Muscle of leg (tissue), 11 donors: ENCODE results near the gene CCDC136. TPM values are rescaled to one million over a fixed set of nuclear protein-coding genes. Genes with fewer than 3 reads are reported as not detected.

Experiments used
- DNase-seq: peaks from one replicate; pipeline ENCODE4 v3.0.0; 2013
- H3K27ac ChIP-seq: one replicate; pipeline ENCODE4 v1.5.1; 2013; ENCODE audit warnings: mild to moderate bottlenecking, low read length, control low read depth
- H3K27me3 ChIP-seq: one replicate; pipeline ENCODE4 v1.6.1; 2013; ENCODE audit warnings: low read length; ENCODE audit not compliant: control insufficient read depth, insufficient read depth
- H3K36me3 ChIP-seq: one replicate; pipeline ENCODE4 v1.6.1; 2013; ENCODE audit warnings: low read length; ENCODE audit not compliant: control insufficient read depth, insufficient read depth
- H3K4me1 ChIP-seq: one replicate; pipeline ENCODE4 v1.6.1; 2013; ENCODE audit warnings: low read length; ENCODE audit not compliant: control insufficient read depth, insufficient read depth
- H3K4me3 ChIP-seq: one replicate; pipeline ENCODE4 v1.5.1; 2013; ENCODE audit warnings: low read length, control low read depth
- H3K9me3 ChIP-seq: replicated peaks from 2 replicates; pipeline ENCODE4 v1.6.1; 2013; ENCODE audit warnings: low read depth, low read length; ENCODE audit not compliant: control insufficient read depth
- WGBS: methylation state at CpG from one replicate; pipeline ENCODE4 v1.1.5; 2013; ENCODE audit warnings: missing lambda C conversion rate; ENCODE audit not compliant: insufficient coverage; 5-methylcytosine and 5-hydroxymethylcytosine counted together
- polyA plus RNA-seq, 8 donors: library from polyadenylated mRNA; unstranded; fragments of 120-200 nt; gene quantifications; one replicate each; pipeline versions ENCODE4 v1.2.1 to v1.2.3, GENCODE V29; 2013; ENCODE audit warnings: inconsistent platforms in 1 of 8, low replicate concordance in 1 of 8; ENCODE audit not compliant: insufficient read length in 8 of 8, insufficient read depth in 1 of 8
- total RNA-seq: library from RNA; stranded (reverse); fragments of 120-200 nt; gene quantifications from one replicate; pipeline ENCODE4 v1.2.4, GENCODE V29; 2013

The CCDC136 gene
- total and polyA plus RNA-seq, 9 donors, result 10.7 to 21.5 (median 16.4) TPM

GRCh38 chr7:128830231-128831177, 38.7 kb downstream of the CCDC136 start, which contains the start of gene FLNC:
Gene FLNC, plus strand, starts transcription at chr7:128830406. Its CDS starts 232 bp downstream, at chr7:128830638.
- no peaks in the 10 kb centered on the region for H3K9me3 ChIP-seq
- peak; percentile 90 for DNase-seq
- peak within 1 kb of the TSS; percentile 98 for H3K27ac ChIP-seq
- peak within 1 kb of the TSS; percentile 97 for H3K4me3 ChIP-seq
- H3K36me3 ChIP-seq, result peaks cover 15% of the 10 kb centered on the region
- under 1% methylated on average over 99 of the region's 109 CpGs for WGBS
- H3K4me1 ChIP-seq, result peaks cover 72% of the 10 kb centered on the region
- peaks cover 18% of the 10 kb centered on the region for H3K27me3 ChIP-seq

- peak overlapping the region; percentile 98 for H3K27ac ChIP-seq
- peak; percentile 95 for DNase-seq
- H3K27me3 ChIP-seq, result peaks cover 18% of the 10 kb centered on the region
- peaks cover 79% of the 10 kb centered on the region for H3K4me1 ChIP-seq
- H3K36me3 ChIP-seq, result peaks cover 22% of the 10 kb centered on the region
- no peaks in the 10 kb centered on the region for H3K9me3 ChIP-seq
- H3K4me3 ChIP-seq, result peak overlapping the region; percentile 97
- under 1% methylated on average over 25 of the region's 33 CpGs for WGBS
Measured at GRCh38 chr7:128831178-128831993, 39.6 kb downstream of the CCDC136 start.

- DNase-seq, result peak; percentile 96
- 0% methylated on average over 5 of the region's 22 CpGs for WGBS
- Histone ChIP-seq H3K4me3 (peak overlapping the region; percentile 97), H3K27ac (peak overlapping the region; percentile 98), H3K9me3 (no peaks in the 10 kb centered on the region), H3K4me1 (peaks cover 79% of the 10 kb centered on the region), H3K27me3 (peaks cover 18% of the 10 kb centered on the region), H3K36me3 (peaks cover 30% of the 10 kb centered on the region)
Measured at GRCh38 chr7:128831994-128832879, 40.5 kb downstream of the CCDC136 start.

GRCh38 chr7:128832880-128833147, 41.0 kb downstream of the CCDC136 start:
- Histone ChIP-seq H3K27me3 (peaks cover 18% of the 10 kb centered on the region), H3K4me3 (peak overlapping the region; percentile 97), H3K27ac (peak overlapping the region; percentile 98), H3K4me1 (peaks cover 79% of the 10 kb centered on the region), H3K36me3 (peaks cover 36% of the 10 kb centered on the region), H3K9me3 (no peaks in the 10 kb centered on the region)
- DNase-seq, result no peak
- no CpG with 5 or more reads among the region's 2 CpGs for WGBS

GRCh38 chr7:128833148-128833945, 41.6 kb downstream of the CCDC136 start:
- peaks cover 41% of the 10 kb centered on the region for H3K36me3 ChIP-seq
- 2% methylated on average over 6 of the region's 13 CpGs for WGBS
- H3K9me3 ChIP-seq, result no peaks in the 10 kb centered on the region
- peaks cover 18% of the 10 kb centered on the region for H3K27me3 ChIP-seq
- H3K27ac ChIP-seq, result peak overlapping the region; percentile 98
- H3K4me1 ChIP-seq, result peaks cover 78% of the 10 kb centered on the region
- peak overlapping the region; percentile 97 for H3K4me3 ChIP-seq
- DNase-seq, result peak; percentile 99

GRCh38 chr7:128833946-128834325, 42.2 kb downstream of the CCDC136 start:
- DNase-seq, result peak; percentile 93
- Histone ChIP-seq H3K4me1 (peaks cover 77% of the 10 kb centered on the region), H3K4me3 (peak overlapping the region; percentile 97), H3K27ac (peak overlapping the region; percentile 98), H3K9me3 (no peaks in the 10 kb centered on the region), H3K36me3 (peaks cover 47% of the 10 kb centered on the region), H3K27me3 (peaks cover 18% of the 10 kb centered on the region)
- no CpG with 5 or more reads among the region's 4 CpGs for WGBS

- Histone ChIP-seq H3K4me1 (peaks cover 71% of the 10 kb centered on the region), H3K9me3 (no peaks in the 10 kb centered on the region), H3K4me3 (no peak overlapping the region), H3K27ac (peak overlapping the region; percentile 98), H3K27me3 (peaks cover 11% of the 10 kb centered on the region), H3K36me3 (peaks cover 61% of the 10 kb centered on the region)
- DNase-seq, result no peak
- WGBS, result 80% methylated on average over 11 of the region's 16 CpGs
Measured at GRCh38 chr7:128835231-128835751, 43.5 kb downstream of the CCDC136 start.

GRCh38 chr7:128835790-128836641, 44.2 kb downstream of the CCDC136 start:
- no peaks in the 10 kb centered on the region for H3K9me3 ChIP-seq
- H3K36me3 ChIP-seq, result peaks cover 68% of the 10 kb centered on the region
- H3K27ac ChIP-seq, result peak overlapping the region; percentile 98
- peaks cover 71% of the 10 kb centered on the region for H3K4me1 ChIP-seq
- peaks cover 7% of the 10 kb centered on the region for H3K27me3 ChIP-seq
- DNase-seq, result peak; percentile 88
- no peak overlapping the region for H3K4me3 ChIP-seq
- 55% methylated on average over 4 of the region's 14 CpGs for WGBS
